ENCODE results near the gene TRIM37. TPM values are rescaled to one million over a fixed set of nuclear protein-coding genes. Genes with fewer than 3 reads are reported as not detected.
"Not testable (repeated sequence)": the region's sequence is repeated elsewhere in the genome, so short reads cannot be mapped to it uniquely, and the experiment has no call there.

The TRIM37 gene
- total RNA-seq, 1 donor from 2014 or later = 26.5 TPM

DNA sequence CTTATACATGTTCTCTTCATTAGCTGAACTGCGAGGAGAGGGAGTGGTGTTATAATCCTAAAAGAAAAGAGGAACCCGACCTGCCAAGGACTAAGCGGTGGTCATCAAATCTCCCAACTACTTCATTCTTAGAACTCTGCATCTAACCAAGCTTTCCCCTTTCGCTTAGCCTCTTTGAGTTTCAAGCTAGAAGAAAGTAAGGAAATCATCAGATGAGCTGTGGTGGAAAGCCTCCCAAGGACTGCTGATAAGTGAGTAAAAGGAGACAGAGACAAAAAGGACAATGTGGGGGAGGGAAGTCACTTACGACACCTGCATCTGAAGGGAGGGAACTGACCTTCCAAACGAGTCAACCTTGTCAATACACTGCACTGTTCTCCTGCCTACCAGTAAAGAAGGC is 121.3 kb downstream of the TRIM37 start:
- H3K27me3 Mint-ChIP-seq = no peaks in the 10 kb centered on the region

DNA sequence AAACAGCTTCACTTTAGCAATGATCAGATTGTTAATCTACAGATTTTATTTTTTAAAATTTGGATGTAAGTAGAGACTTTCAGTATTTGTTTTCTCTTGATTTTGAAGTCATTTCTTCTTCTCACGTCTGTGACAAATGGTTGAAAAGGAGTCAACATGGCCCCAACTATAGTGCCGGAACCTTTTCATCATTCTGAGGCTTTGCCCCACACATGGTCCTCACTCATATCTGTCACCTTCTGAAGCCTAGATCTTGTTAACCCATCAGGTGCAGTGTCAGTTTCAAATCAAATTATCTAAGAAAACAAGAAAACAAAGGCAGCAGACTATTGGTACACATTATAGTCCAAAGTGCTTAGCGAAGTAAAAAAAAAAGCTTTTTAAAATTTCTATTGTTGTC is 124.1 kb downstream of the TRIM37 start:
- Mint-ChIP-seq H3K4me1 (no peaks in the 10 kb centered on the region), H3K27ac (no peak overlapping the region), H3K4me3 (no peak overlapping the region), H3K36me3 (ENCODE audit: low read depth) (no peaks in the 10 kb centered on the region), H3K9me3 (no peaks in the 10 kb centered on the region), H3K27me3 (no peaks in the 10 kb centered on the region)
- DNase-seq = no peak
- intact Hi-C loops (cut with micrococcal nuclease) = no loop called here

More for the DNA sequence above, 121.3 kb downstream of the TRIM37 start:
- Mint-ChIP-seq H3K4me1 (no peaks in the 10 kb centered on the region), H3K4me3 (no peak overlapping the region), H3K27ac (no peak overlapping the region), H3K9me3 (no peaks in the 10 kb centered on the region), H3K36me3 (ENCODE audit: low read depth) (peaks cover 4% of the 10 kb centered on the region)
- intact Hi-C loops (cut with micrococcal nuclease) = no loop called here
- DNase-seq = no peak

DNA sequence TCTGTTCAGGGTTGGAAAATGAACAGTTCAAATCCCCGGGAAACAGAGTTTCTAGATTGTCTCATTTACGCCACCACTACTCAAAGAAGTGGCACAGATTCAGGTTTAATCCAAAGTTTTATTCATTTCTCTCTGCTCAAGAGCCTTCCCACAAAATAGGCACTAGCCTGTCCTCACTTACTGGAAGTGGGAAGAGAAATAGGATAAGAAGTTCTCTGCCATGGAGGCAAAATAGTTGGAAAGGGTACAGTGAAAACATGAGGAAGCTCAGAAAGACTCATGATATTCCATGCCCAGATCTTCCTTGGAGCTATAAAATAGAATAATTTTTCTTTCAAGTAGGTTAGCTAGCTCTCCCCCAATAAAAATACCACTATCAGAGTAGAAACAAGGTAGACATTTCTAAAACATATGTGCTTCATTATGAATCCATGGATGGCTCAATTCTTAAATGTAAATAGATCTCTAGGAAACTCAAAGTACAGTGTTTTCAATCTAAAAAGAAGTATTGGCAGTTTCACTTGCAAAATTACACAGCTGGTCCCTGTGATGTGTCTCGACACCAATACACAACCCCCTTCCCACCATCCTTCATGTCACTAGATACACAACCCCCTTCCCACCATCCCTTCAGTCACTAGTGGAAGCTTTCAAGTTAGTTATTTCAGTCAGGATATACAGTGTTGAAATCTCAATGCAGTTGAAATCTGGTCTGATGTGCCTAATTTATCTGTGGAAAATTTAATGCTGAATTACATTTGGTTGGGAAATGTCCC is 125.8 kb downstream of the TRIM37 start:
- Mint-ChIP-seq H3K4me3 (no peak overlapping the region), H3K27me3 (no peaks in the 10 kb centered on the region), H3K27ac (no peak overlapping the region), H3K9me3 (no peaks in the 10 kb centered on the region), H3K4me1 (no peaks in the 10 kb centered on the region), H3K36me3 (ENCODE audit: low read depth) (no peaks in the 10 kb centered on the region)
- intact Hi-C loops (cut with micrococcal nuclease) = no loop called here
- no peak for DNase-seq

DNA sequence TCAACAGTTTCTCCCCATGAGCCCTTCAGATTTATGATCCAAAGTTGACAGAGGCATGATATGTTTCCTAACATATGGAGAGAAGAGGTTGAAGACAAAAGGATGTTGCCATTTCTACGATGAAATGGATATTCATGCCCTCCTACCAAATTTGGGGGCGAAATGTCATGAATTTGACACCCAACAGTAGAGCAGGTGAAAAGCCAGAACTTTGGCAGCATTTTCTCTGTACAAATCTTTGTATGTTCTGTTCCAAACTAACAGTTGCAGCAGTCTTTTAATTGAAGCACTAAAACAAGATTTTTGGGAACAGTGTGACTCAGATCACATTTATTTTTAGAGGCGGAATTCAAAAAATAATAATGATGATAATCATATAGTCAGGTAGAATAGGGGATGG is 130.1 kb downstream of the TRIM37 start:
- no peaks in the 10 kb centered on the region for H3K9me3 Mint-ChIP-seq
- intact Hi-C loops (cut with micrococcal nuclease) = no loop called here
- no peak overlapping the region for H3K4me3 Mint-ChIP-seq
- no peak overlapping the region for H3K27ac Mint-ChIP-seq
- no peaks in the 10 kb centered on the region for H3K27me3 Mint-ChIP-seq
- no peak for DNase-seq
- H3K4me1 Mint-ChIP-seq = no peaks in the 10 kb centered on the region
- H3K36me3 Mint-ChIP-seq (ENCODE audit: low read depth) = no peaks in the 10 kb centered on the region

DNA sequence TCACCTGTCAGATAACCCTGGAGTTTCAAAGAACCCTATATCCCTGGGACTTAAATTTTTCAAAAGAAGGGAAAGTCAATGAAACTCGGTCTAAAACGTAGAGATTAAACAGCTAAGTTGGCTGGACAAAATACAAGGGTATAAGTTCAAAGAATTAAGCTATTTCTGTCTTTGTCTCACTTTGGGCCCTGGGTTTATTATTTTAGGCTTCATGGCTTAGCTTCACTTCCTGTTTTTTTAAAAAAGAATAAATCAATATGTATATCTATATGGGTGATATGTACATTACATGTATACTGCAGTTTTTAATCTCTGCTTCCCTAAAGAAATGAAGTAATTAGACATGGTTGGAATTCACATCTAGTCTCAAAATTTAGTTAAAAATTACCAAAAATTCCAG is 132.3 kb downstream of the TRIM37 start:
- no peak overlapping the region for H3K27ac Mint-ChIP-seq
- H3K36me3 Mint-ChIP-seq (ENCODE audit: low read depth) = no peaks in the 10 kb centered on the region
- H3K4me3 Mint-ChIP-seq = no peak overlapping the region
- H3K4me1 Mint-ChIP-seq = no peaks in the 10 kb centered on the region
- H3K9me3 Mint-ChIP-seq = no peaks in the 10 kb centered on the region
- H3K27me3 Mint-ChIP-seq = no peaks in the 10 kb centered on the region
- intact Hi-C loops (cut with micrococcal nuclease) = no loop called here
- DNase-seq = no peak

DNA sequence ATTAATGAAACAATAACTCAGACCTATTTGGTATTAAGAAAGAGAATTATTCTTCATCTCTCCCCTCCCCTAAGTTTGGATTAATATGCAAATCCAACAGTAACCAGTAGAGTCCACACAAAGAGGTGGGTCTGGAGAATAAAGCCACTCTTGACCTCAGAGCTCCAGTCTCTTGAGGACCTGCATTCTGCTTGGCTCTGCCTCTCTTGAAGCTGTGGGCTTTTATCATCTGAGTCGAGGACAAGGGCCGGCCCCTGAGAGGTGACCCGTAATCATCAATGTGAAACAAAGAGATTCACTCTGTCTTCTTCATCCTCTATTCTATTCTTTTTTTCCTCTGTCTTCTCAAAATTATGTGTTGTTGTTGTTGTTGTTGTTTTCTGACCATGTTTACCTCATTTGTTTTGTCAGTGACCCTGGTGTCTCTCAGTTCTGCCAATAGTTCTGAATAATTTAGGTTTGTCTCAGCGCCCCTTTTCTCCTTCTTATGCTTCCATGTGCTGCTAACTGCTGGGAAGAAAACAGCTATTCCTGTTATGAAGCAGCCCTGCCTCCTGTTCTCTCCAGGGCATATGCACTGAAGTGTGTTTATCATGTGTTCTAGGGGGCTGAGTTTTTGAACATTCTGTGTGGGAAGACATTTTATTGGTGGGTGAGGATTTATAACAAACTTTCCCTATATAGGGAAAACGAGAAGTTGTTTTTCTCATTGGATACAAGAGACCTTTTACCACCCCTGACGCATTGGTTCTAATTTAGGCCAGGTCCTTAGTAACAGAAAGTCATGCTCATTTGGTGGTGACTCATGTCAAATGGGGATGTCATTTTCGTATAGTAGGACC is 135.8 kb downstream of the TRIM37 start:
- Mint-ChIP-seq H3K27me3 (no peaks in the 10 kb centered on the region), H3K4me1 (peaks cover 2% of the 10 kb centered on the region), H3K4me3 (no peak overlapping the region), H3K36me3 (ENCODE audit: low read depth) (no peaks in the 10 kb centered on the region), H3K27ac (no peak overlapping the region), H3K9me3 (no peaks in the 10 kb centered on the region)
- no peak for DNase-seq
- intact Hi-C loops (cut with micrococcal nuclease) = no loop called here

DNA sequence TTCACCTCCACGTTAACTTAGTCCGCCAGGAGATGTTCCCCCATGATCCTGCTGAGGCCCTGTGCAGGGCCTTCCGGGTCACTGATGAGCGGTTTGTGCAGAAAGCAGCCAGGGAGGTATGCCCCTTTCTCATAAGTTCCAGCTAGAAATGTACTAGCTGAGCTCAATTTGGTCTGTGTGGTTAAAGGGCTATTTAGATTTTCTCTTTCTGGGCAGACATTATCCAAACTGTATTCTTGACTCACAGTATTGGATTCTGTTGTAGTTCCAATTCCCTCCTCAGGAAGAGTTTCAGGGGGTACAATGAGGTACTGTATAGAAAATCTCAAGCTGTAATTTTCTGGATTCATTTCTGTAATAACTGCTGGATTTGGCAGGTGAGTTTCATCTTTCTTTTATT is 137.1 kb downstream of the TRIM37 start:
- intact Hi-C loops (cut with micrococcal nuclease) = no loop called here

DNA sequence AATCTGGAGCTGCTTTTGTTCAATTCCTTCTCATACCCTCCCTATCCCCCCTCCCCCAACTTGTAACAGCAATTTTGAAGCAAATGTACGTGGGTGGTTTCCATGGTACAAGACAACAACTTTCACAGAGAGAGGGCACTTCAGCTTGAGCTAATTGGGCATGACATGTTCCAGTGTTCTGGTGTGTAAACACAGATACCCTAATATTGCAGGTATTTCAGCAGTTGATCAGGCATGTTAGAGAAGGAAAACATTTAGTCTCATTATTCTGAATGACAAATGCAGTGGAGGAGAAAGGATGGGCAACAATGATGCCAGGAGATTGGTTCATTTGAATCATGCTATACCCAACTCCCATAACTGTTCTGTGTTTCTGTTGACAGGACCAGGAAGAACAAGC is 137.5 kb downstream of the TRIM37 start:
- no peaks in the 10 kb centered on the region for H3K27me3 Mint-ChIP-seq
- no peak overlapping the region for H3K4me3 Mint-ChIP-seq
- H3K36me3 Mint-ChIP-seq (ENCODE audit: low read depth) = no peaks in the 10 kb centered on the region
- H3K9me3 Mint-ChIP-seq = no peaks in the 10 kb centered on the region
- DNase-seq = no peak
- H3K4me1 Mint-ChIP-seq = peaks cover 2% of the 10 kb centered on the region
- no peak overlapping the region for H3K27ac Mint-ChIP-seq
- intact Hi-C loops (cut with micrococcal nuclease) = no loop called here

More for the DNA sequence above, 137.1 kb downstream of the TRIM37 start:
- H3K27ac Mint-ChIP-seq = no peak overlapping the region
- H3K4me3 Mint-ChIP-seq = no peak overlapping the region
- no peak for DNase-seq
- peaks cover 2% of the 10 kb centered on the region for H3K4me1 Mint-ChIP-seq
- H3K36me3 Mint-ChIP-seq (ENCODE audit: low read depth) = no peaks in the 10 kb centered on the region
- H3K27me3 Mint-ChIP-seq = no peaks in the 10 kb centered on the region
- no peaks in the 10 kb centered on the region for H3K9me3 Mint-ChIP-seq

DNA sequence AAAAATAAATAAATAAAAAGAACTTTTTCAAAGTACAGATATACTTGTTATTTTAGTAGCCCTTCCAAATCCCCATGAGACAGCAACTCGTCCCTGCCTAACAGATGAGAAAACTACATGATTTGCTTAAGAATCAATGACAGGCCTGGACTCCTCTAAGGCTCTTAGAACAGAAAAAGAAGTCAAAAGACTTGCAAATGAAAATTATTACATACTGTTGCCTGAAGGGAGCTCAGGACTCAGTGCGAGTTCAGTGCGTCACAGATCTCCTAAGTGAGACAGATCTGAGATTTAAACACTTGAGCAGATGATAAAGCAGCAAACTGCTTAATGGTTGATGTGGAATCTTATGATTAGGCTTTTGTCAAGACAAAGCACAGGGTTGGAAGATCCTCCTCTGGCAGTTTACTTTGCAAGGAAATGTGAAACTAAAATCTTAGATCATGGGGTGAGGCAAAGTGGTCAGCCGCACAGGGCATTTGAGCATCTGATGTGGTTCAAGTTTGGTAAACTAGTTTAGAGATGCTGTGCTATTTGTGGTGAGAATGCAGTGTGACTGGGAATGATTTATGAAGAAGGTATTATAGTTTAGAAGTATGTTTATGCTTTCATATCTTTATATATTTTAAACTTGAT is 138.1 kb downstream of the TRIM37 start:
- DNase-seq = peak; percentile 67
- no peaks in the 10 kb centered on the region for H3K9me3 Mint-ChIP-seq
- H3K27me3 Mint-ChIP-seq = no peaks in the 10 kb centered on the region
- peaks cover 2% of the 10 kb centered on the region for H3K4me1 Mint-ChIP-seq
- H3K36me3 Mint-ChIP-seq (ENCODE audit: low read depth) = no peaks in the 10 kb centered on the region
- H3K4me3 Mint-ChIP-seq = no peak overlapping the region
- H3K27ac Mint-ChIP-seq = no peak overlapping the region
- intact Hi-C loops (cut with micrococcal nuclease) = no loop called here

DNA sequence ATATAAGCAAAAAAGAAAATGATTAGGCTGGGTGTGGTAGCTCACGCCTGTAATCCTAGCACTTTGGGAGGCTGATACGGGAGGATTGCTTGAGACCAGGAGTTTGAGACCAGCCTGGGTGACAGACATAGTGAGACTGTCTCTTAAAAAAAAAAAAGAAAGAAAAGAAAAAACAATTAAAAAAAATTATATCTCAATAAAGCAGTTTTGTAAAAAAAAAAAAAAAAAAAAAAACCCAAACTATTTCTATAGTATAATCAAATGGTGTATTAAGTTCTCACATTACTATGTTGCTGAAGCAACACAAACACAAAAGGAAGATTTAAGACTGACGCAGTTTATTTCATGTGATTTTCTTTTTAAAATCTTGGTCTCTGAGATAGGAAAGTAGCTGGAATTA is 140.5 kb downstream of the TRIM37 start:
- no peak for DNase-seq
- Mint-ChIP-seq H3K36me3 (ENCODE audit: low read depth) (no peaks in the 10 kb centered on the region), H3K4me1 (peaks cover 2% of the 10 kb centered on the region), H3K27ac (no peak overlapping the region), H3K9me3 (no peaks in the 10 kb centered on the region), H3K4me3 (no peak overlapping the region), H3K27me3 (no peaks in the 10 kb centered on the region)
- intact Hi-C loops (cut with micrococcal nuclease) = no loop called here

DNA sequence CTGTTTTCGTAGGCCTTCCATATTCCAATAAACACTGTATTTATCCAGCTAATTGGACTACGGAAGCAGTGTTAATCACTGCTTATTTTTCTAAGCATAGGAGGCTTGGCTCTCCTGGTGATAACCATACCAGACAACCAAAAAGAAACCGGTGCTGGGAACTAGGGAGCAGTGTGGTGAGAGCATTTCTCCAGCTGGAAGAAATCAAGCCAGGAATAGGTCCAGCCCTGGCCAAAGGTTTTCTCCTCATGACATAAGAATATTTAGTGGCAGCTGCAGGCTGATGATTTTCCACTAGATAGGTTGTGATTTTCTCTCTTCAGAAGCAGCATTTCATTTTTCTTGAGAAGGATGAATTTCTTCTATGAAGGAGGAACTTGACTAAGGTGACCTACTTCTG is 141.5 kb downstream of the TRIM37 start:
- Mint-ChIP-seq H3K4me1 (peaks cover 2% of the 10 kb centered on the region), H3K27me3 (no peaks in the 10 kb centered on the region), H3K36me3 (ENCODE audit: low read depth) (no peaks in the 10 kb centered on the region), H3K27ac (no peak overlapping the region), H3K9me3 (no peaks in the 10 kb centered on the region), H3K4me3 (no peak overlapping the region)
- intact Hi-C loops (cut with micrococcal nuclease) = no loop called here
- DNase-seq = no peak

DNA sequence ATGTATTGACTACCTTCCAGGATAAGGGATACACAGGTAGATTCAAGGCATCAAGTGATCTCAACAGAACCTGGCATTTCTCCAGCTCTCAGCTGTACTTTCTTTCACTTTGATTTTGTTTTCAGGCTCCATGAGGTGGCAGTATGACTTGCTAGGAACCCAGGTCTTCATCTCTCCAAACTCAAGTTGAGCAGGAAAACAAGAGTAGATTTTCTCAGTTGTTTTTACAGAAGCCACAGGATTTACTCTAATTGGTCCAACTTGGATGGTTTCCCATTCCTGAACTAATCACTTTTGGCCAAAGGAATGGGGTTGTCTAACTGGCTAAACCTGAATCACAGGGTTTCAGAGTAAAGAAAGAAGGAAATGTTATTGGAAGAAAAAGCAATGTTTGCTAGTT is 146.6 kb downstream of the TRIM37 start:
- intact Hi-C loops (cut with micrococcal nuclease) = no loop called here
- H3K27ac Mint-ChIP-seq = no peak overlapping the region
- no peaks in the 10 kb centered on the region for H3K36me3 Mint-ChIP-seq (ENCODE audit: low read depth)
- DNase-seq = no peak
- peaks cover 3% of the 10 kb centered on the region for H3K27me3 Mint-ChIP-seq
- no peaks in the 10 kb centered on the region for H3K9me3 Mint-ChIP-seq
- H3K4me3 Mint-ChIP-seq = no peak overlapping the region
- H3K4me1 Mint-ChIP-seq = no peaks in the 10 kb centered on the region

DNA sequence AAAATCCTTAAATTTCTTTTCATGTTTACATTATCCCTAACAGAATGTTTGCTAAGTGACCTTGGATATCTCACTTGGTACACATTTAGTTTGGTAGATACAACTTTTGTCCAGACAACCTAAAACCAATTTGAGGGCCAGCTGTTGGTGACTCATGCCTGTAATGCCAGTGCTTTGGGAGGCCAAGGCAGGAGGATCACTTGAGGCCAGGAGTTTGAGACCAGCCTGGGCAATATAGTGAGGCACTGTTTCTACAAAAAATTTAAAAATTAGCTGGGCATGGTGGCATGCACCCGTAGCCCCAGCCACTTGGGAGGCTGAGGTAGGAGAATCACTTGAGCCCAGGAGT is 149.0 kb downstream of the TRIM37 start:
- H3K27me3 Mint-ChIP-seq; intact Hi-C loops (cut with micrococcal nuclease); H3K36me3 Mint-ChIP-seq (ENCODE audit: low read depth); H3K27ac Mint-ChIP-seq; H3K4me3 Mint-ChIP-seq; H3K4me1 Mint-ChIP-seq; DNase-seq; H3K9me3 Mint-ChIP-seq: not testable (repeated sequence)

DNA sequence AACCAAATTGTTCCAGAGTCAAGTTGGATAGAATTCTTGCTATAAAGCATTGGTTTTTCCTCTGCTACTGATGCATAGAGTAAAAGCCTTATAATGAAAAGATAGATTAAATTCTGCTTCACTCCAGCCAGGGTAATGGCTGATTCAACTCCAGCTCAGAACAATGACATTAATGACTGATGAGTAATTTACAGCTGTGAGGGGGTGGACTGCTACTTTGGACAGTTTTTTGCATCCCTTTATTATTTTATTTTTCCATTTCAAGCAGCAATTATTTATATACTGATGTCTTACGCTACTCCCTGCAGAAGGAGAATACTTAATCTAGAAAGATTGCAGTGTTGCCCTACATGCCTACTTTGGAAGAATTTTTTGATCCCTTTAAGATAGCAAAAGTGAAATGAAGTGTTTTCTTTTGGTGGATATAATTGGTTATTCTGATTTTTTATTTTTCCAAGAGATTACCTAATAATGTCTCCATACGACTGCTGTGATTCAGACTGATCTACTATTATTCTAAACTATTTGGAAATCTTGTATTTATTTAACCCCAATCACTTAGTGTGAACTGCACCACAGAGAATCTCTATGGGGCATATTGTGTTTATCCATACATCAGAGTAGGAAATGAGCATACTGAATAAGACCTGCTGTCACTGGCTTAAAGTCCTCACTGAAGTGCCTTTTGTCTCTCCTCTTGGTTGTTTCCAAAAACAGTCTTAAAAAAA is 149.5 kb downstream of the TRIM37 start:
- Mint-ChIP-seq H3K9me3 (peaks cover 4% of the 10 kb centered on the region), H3K36me3 (ENCODE audit: low read depth) (no peaks in the 10 kb centered on the region), H3K4me3 (no peak overlapping the region), H3K4me1 (peaks cover 6% of the 10 kb centered on the region), H3K27ac (no peak overlapping the region), H3K27me3 (peaks cover 3% of the 10 kb centered on the region)
- intact Hi-C loops (cut with micrococcal nuclease) = no loop called here
- DNase-seq = no peak
